NCI-H2081 (cell line): ENCODE measurements around the gene SEMA5A.

Experiments used
- DNase-seq, 2 experiments: peaks; one replicate each; lab custom pipeline; 2025; lab: John Stamatoyannopoulos, UW

SEMA5A gene

GRCh38 chr5:9169557-9169902 lies 376.3 kb downstream of the SEMA5A start:
- no peak for DNase-seq

GRCh38 chr5:9168791-9169556 lies 376.9 kb downstream of the SEMA5A start:
- no peak for DNase-seq

- peak; percentile 33 to 77 for DNase-seq
These were observed 379.4 kb downstream of the SEMA5A start for GRCh38 chr5:9166202-9167112.

GRCh38 chr5:9165546-9165945 lies 380.3 kb downstream of the SEMA5A start:
- DNase-seq: no peak

GRCh38 chr5:9160747-9161146 lies 385.1 kb downstream of the SEMA5A start:
- no peak for DNase-seq

GRCh38 chr5:9157811-9158210 lies 388.1 kb downstream of the SEMA5A start:
- no peak for DNase-seq

- DNase-seq: no peak
These were observed 388.9 kb downstream of the SEMA5A start for GRCh38 chr5:9157020-9157419.

- DNase-seq: peak; percentile 34 to 50
These were observed 389.6 kb downstream of the SEMA5A start for GRCh38 chr5:9156282-9156681.

GRCh38 chr5:9151684-9152427 lies 394.0 kb downstream of the SEMA5A start:
- DNase-seq: no peak

GRCh38 chr5:9149988-9150387 lies 395.9 kb downstream of the SEMA5A start:
- no peak for DNase-seq

GRCh38 chr5:9148242-9148641 lies 397.6 kb downstream of the SEMA5A start:
- no peak for DNase-seq

GRCh38 chr5:9140711-9141110 lies 405.2 kb downstream of the SEMA5A start:
- no peak for DNase-seq

- no peak for DNase-seq
These were observed 405.7 kb downstream of the SEMA5A start for GRCh38 chr5:9140202-9140601.

- no peak for DNase-seq
These were observed 406.5 kb downstream of the SEMA5A start for GRCh38 chr5:9139344-9139743.

- DNase-seq: no peak
These were observed 417.7 kb downstream of the SEMA5A start for GRCh38 chr5:9128136-9128535.

GRCh38 chr5:9126490-9126889 lies 419.4 kb downstream of the SEMA5A start:
- no peak for DNase-seq

GRCh38 chr5:9125852-9126251 lies 420.0 kb downstream of the SEMA5A start:
- no peak for DNase-seq

GRCh38 chr5:9124838-9125237 lies 421.0 kb downstream of the SEMA5A start:
- DNase-seq: no peak

GRCh38 chr5:9124071-9124470 lies 421.8 kb downstream of the SEMA5A start:
- no peak for DNase-seq

- DNase-seq: no peak
These were observed 423.3 kb downstream of the SEMA5A start for GRCh38 chr5:9122528-9122927.

GRCh38 chr5:9121597-9121996 lies 424.3 kb downstream of the SEMA5A start:
- DNase-seq: no peak

GRCh38 chr5:9118852-9119251 lies 427.0 kb downstream of the SEMA5A start:
- DNase-seq: no peak

GRCh38 chr5:9115093-9115492 lies 430.8 kb downstream of the SEMA5A start:
- no peak for DNase-seq
